GM12872 (cell line): ENCODE measurements around the gene CDKN1C.

Source experiments
- CTCF ChIP-seq: IDR thresholded peaks from 3 replicates; pipeline ENCODE4 v1.5.1; 2011; ENCODE audit warnings: low read depth, mild to moderate bottlenecking, low read length, moderate library complexity; ENCODE audit not compliant: insufficient read depth

Gene CDKN1C

GRCh38 chr11:2865922-2866577, 19.5 kb downstream of the CDKN1C start:
- no peak for TF ChIP-seq CTCF

DNA sequence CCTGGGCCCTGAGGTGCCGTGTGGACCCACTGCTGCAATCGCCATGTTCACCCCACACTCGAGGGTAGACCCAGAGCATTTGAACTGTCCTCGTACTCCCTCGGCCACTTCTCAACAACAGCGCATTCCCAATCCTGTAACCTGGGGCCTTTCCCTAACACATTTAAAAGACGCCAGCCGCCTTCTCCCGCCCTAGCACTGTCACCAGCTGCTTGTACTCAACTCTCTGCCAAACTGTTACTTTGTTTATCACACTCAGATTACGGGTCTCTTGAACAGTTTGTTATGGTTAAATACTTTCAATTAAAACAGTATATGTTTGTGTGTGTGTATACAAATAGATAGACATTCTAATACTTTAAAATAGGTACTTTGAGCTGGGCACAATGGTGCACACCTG, 20.7 kb downstream of the CDKN1C start:
- TF ChIP-seq CTCF, result no peak

GRCh38 chr11:2863276-2863618, 22.3 kb downstream of the CDKN1C start:
- TF ChIP-seq CTCF, result no peak

GRCh38 chr11:2862395-2863275, 22.9 kb downstream of the CDKN1C start:
- no peak for TF ChIP-seq CTCF

DNA sequence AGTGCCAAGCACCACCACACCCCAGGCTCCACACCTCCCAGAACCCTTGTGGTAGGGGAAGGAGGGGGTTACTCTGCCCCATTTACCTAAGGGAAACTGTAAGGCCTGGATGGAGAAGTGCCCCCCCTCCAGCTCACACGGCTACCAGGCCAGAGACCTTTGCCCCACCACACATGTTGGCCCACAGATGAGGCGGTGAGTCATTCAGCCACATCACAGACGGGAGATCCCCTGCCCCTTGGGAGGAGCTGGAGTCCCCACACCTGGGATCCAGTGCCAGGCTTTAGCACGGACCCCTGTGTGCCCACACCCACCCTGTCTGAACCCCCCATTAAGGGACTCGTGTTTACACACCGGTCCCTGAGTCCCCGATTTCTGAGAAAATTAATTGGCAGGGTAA, 24.9 kb downstream of the CDKN1C start:
- no peak for TF ChIP-seq CTCF

GRCh38 chr11:2859699-2860037, 25.9 kb downstream of the CDKN1C start:
- no peak for TF ChIP-seq CTCF

- TF ChIP-seq CTCF, result no peak
Observed at GRCh38 chr11:2858995-2859698, 26.4 kb downstream of the CDKN1C start.
